ENCODE measurements around the gene VEPH1.

Gene VEPH1

GRCh38 chr3:157369727-157370421 is 133.3 kb downstream of the VEPH1 start:
- Histone ChIP-seq H3K4me3 (ENCODE audit: low read depth, low read length) (no peak overlapping the region), H3K9me3 (ENCODE audit: control insufficient read depth, insufficient read depth, low read length) (no peaks in the 10 kb centered on the region), H3K36me3 (ENCODE audit: control insufficient read depth, insufficient read depth, low read length) (no peaks in the 10 kb centered on the region), H3K4me1 (ENCODE audit: control insufficient read depth, insufficient read depth, low read length) (no peaks in the 10 kb centered on the region), H3K27me3 (ENCODE audit: control insufficient read depth, insufficient read depth, low read length) (no peaks in the 10 kb centered on the region), H3K9ac (ENCODE audit: low read depth, low read length) (no peak overlapping the region), H3K27ac (ENCODE audit: low read depth, low read length) (no peak overlapping the region)

- no peaks in the 10 kb centered on the region for H3K36me3 ChIP-seq (ENCODE audit: control insufficient read depth, insufficient read depth, low read length)
- no peaks in the 10 kb centered on the region for H3K27me3 ChIP-seq (ENCODE audit: control insufficient read depth, insufficient read depth, low read length)
- H3K4me3 ChIP-seq (ENCODE audit: low read depth, low read length) = no peak overlapping the region
- no peak overlapping the region for H3K9ac ChIP-seq (ENCODE audit: low read depth, low read length)
- H3K27ac ChIP-seq (ENCODE audit: low read depth, low read length) = no peak overlapping the region
- H3K4me1 ChIP-seq (ENCODE audit: control insufficient read depth, insufficient read depth, low read length) = no peaks in the 10 kb centered on the region
- H3K9me3 ChIP-seq (ENCODE audit: control insufficient read depth, insufficient read depth, low read length) = no peaks in the 10 kb centered on the region
Measured at GRCh38 chr3:157368171-157368570, 135.0 kb downstream of the VEPH1 start.

GRCh38 chr3:157363393-157363792 is 139.8 kb downstream of the VEPH1 start:
- no peak overlapping the region for H3K9ac ChIP-seq (ENCODE audit: low read depth, low read length)

GRCh38 chr3:157362348-157362747 is 140.9 kb downstream of the VEPH1 start:
- Histone ChIP-seq H3K4me3 (ENCODE audit: low read depth, low read length) (no peak overlapping the region), H3K27me3 (ENCODE audit: control insufficient read depth, insufficient read depth, low read length) (no peaks in the 10 kb centered on the region), H3K9me3 (ENCODE audit: control insufficient read depth, insufficient read depth, low read length) (no peaks in the 10 kb centered on the region), H3K4me1 (ENCODE audit: control insufficient read depth, insufficient read depth, low read length) (no peaks in the 10 kb centered on the region), H3K9ac (ENCODE audit: low read depth, low read length) (no peak overlapping the region), H3K36me3 (ENCODE audit: control insufficient read depth, insufficient read depth, low read length) (no peaks in the 10 kb centered on the region), H3K27ac (ENCODE audit: low read depth, low read length) (no peak overlapping the region)

More at GRCh38 chr3:157363393-157363792, 139.8 kb downstream of the VEPH1 start:
- Histone ChIP-seq H3K4me3 (ENCODE audit: low read depth, low read length) (no peak overlapping the region), H3K9me3 (ENCODE audit: control insufficient read depth, insufficient read depth, low read length) (no peaks in the 10 kb centered on the region), H3K27me3 (ENCODE audit: control insufficient read depth, insufficient read depth, low read length) (no peaks in the 10 kb centered on the region), H3K36me3 (ENCODE audit: control insufficient read depth, insufficient read depth, low read length) (no peaks in the 10 kb centered on the region), H3K27ac (ENCODE audit: low read depth, low read length) (no peak overlapping the region), H3K4me1 (ENCODE audit: control insufficient read depth, insufficient read depth, low read length) (no peaks in the 10 kb centered on the region)

GRCh38 chr3:157360044-157360443 is 143.2 kb downstream of the VEPH1 start:
- Histone ChIP-seq H3K4me3 (ENCODE audit: low read depth, low read length) (no peak overlapping the region), H3K27me3 (ENCODE audit: control insufficient read depth, insufficient read depth, low read length) (no peaks in the 10 kb centered on the region), H3K36me3 (ENCODE audit: control insufficient read depth, insufficient read depth, low read length) (no peaks in the 10 kb centered on the region), H3K9me3 (ENCODE audit: control insufficient read depth, insufficient read depth, low read length) (no peaks in the 10 kb centered on the region), H3K4me1 (ENCODE audit: control insufficient read depth, insufficient read depth, low read length) (no peaks in the 10 kb centered on the region; the same call in 1 of the 2 replicates), H3K9ac (ENCODE audit: low read depth, low read length) (no peak overlapping the region), H3K27ac (ENCODE audit: low read depth, low read length) (no peak overlapping the region)

- no peak overlapping the region for H3K9ac ChIP-seq (ENCODE audit: low read depth, low read length)
- H3K27me3 ChIP-seq (ENCODE audit: control insufficient read depth, insufficient read depth, low read length) = no peaks in the 10 kb centered on the region
- no peak overlapping the region for H3K4me3 ChIP-seq (ENCODE audit: low read depth, low read length)
Measured at GRCh38 chr3:157356541-157356940, 146.7 kb downstream of the VEPH1 start.

GRCh38 chr3:157355276-157355675 is 147.9 kb downstream of the VEPH1 start:
- H3K27ac ChIP-seq (ENCODE audit: low read depth, low read length) = no peak overlapping the region
- no peaks in the 10 kb centered on the region for H3K27me3 ChIP-seq (ENCODE audit: control insufficient read depth, insufficient read depth, low read length)
- H3K4me3 ChIP-seq (ENCODE audit: low read depth, low read length) = no peak overlapping the region
- H3K9me3 ChIP-seq (ENCODE audit: control insufficient read depth, insufficient read depth, low read length) = no peaks in the 10 kb centered on the region
- no peaks in the 10 kb centered on the region for H3K36me3 ChIP-seq (ENCODE audit: control insufficient read depth, insufficient read depth, low read length)
- no peak overlapping the region for H3K9ac ChIP-seq (ENCODE audit: low read depth, low read length)
- H3K4me1 ChIP-seq (ENCODE audit: control insufficient read depth, insufficient read depth, low read length) = no peaks in the 10 kb centered on the region; the same call in 1 of the 2 replicates

More at GRCh38 chr3:157356541-157356940, 146.7 kb downstream of the VEPH1 start:
- Histone ChIP-seq H3K9me3 (ENCODE audit: control insufficient read depth, insufficient read depth, low read length) (no peaks in the 10 kb centered on the region), H3K36me3 (ENCODE audit: control insufficient read depth, insufficient read depth, low read length) (no peaks in the 10 kb centered on the region), H3K4me1 (ENCODE audit: control insufficient read depth, insufficient read depth, low read length) (no peaks in the 10 kb centered on the region; the same call in 1 of the 2 replicates), H3K27ac (ENCODE audit: low read depth, low read length) (no peak overlapping the region)

GRCh38 chr3:157354722-157355121 is 148.5 kb downstream of the VEPH1 start:
- no peak overlapping the region for H3K9ac ChIP-seq (ENCODE audit: low read depth, low read length)
- H3K4me1 ChIP-seq (ENCODE audit: control insufficient read depth, insufficient read depth, low read length) = no peaks in the 10 kb centered on the region; the same call in 1 of the 2 replicates
- no peaks in the 10 kb centered on the region for H3K27me3 ChIP-seq (ENCODE audit: control insufficient read depth, insufficient read depth, low read length)
- H3K27ac ChIP-seq (ENCODE audit: low read depth, low read length) = no peak overlapping the region
- no peaks in the 10 kb centered on the region for H3K9me3 ChIP-seq (ENCODE audit: control insufficient read depth, insufficient read depth, low read length)
- H3K4me3 ChIP-seq (ENCODE audit: low read depth, low read length) = no peak overlapping the region
- no peaks in the 10 kb centered on the region for H3K36me3 ChIP-seq (ENCODE audit: control insufficient read depth, insufficient read depth, low read length)

GRCh38 chr3:157354254-157354653 is 149.0 kb downstream of the VEPH1 start:
- H3K4me1 ChIP-seq (ENCODE audit: control insufficient read depth, insufficient read depth, low read length) = no peaks in the 10 kb centered on the region; the same call in 1 of the 2 replicates
- no peak overlapping the region for H3K27ac ChIP-seq (ENCODE audit: low read depth, low read length)
- H3K9me3 ChIP-seq (ENCODE audit: control insufficient read depth, insufficient read depth, low read length) = no peaks in the 10 kb centered on the region
- no peak overlapping the region for H3K4me3 ChIP-seq (ENCODE audit: low read depth, low read length)
- no peaks in the 10 kb centered on the region for H3K27me3 ChIP-seq (ENCODE audit: control insufficient read depth, insufficient read depth, low read length)
- H3K9ac ChIP-seq (ENCODE audit: low read depth, low read length) = no peak overlapping the region
- H3K36me3 ChIP-seq (ENCODE audit: control insufficient read depth, insufficient read depth, low read length) = no peaks in the 10 kb centered on the region

GRCh38 chr3:157353652-157354051 is 149.6 kb downstream of the VEPH1 start:
- Histone ChIP-seq H3K4me3 (ENCODE audit: low read depth, low read length) (no peak overlapping the region), H3K9me3 (ENCODE audit: control insufficient read depth, insufficient read depth, low read length) (no peaks in the 10 kb centered on the region), H3K4me1 (ENCODE audit: control insufficient read depth, insufficient read depth, low read length) (no peaks in the 10 kb centered on the region; the same call in 1 of the 2 replicates), H3K27ac (ENCODE audit: low read depth, low read length) (no peak overlapping the region), H3K9ac (ENCODE audit: low read depth, low read length) (no peak overlapping the region), H3K36me3 (ENCODE audit: control insufficient read depth, insufficient read depth, low read length) (no peaks in the 10 kb centered on the region), H3K27me3 (ENCODE audit: control insufficient read depth, insufficient read depth, low read length) (no peaks in the 10 kb centered on the region)

GRCh38 chr3:157351981-157352380 is 151.2 kb downstream of the VEPH1 start:
- H3K36me3 ChIP-seq (ENCODE audit: control insufficient read depth, insufficient read depth, low read length) = no peaks in the 10 kb centered on the region
- no peaks in the 10 kb centered on the region for H3K27me3 ChIP-seq (ENCODE audit: control insufficient read depth, insufficient read depth, low read length)
- peaks cover 5% of the 10 kb centered on the region; the same call in 1 of the 2 replicates for H3K4me1 ChIP-seq (ENCODE audit: control insufficient read depth, insufficient read depth, low read length)
- no peak overlapping the region for H3K4me3 ChIP-seq (ENCODE audit: low read depth, low read length)
- H3K27ac ChIP-seq (ENCODE audit: low read depth, low read length) = no peak overlapping the region
- no peaks in the 10 kb centered on the region for H3K9me3 ChIP-seq (ENCODE audit: control insufficient read depth, insufficient read depth, low read length)
- H3K9ac ChIP-seq (ENCODE audit: low read depth, low read length) = no peak overlapping the region
